Parathyroid adenoma (tissue), 2 donors: Measurements from ENCODE around the gene PCNT.

ENCODE experiments used
- H2AFZ ChIP-seq: fragments of 300-600 bp; sonication (generic); one replicate; pipeline ENCODE4 v1.7.0; 2017; ENCODE audit warnings: antibody characterized with exemption, mild to moderate bottlenecking
- H3K27ac ChIP-seq: fragments of 300-600 bp; sonication (generic); one replicate; pipeline ENCODE4 v1.7.0; 2017
- H3K27me3 ChIP-seq: fragments of 300-600 bp; sonication (generic); one replicate; pipeline ENCODE4 v1.7.0; 2017; ENCODE audit warnings: low read length; ENCODE audit not compliant: control insufficient read depth, insufficient read depth
- H3K36me3 ChIP-seq: fragments of 300-600 bp; sonication (generic); one replicate; pipeline ENCODE4 v1.7.0; 2017; ENCODE audit warnings: low read length; ENCODE audit not compliant: control insufficient read depth, insufficient read depth
- H3K4me1 ChIP-seq: fragments of 300-600 bp; sonication (generic); one replicate; pipeline ENCODE4 v1.7.0; 2017; ENCODE audit warnings: control low read depth
- H3K4me2 ChIP-seq: fragments of 300-600 bp; sonication (generic); one replicate; pipeline ENCODE4 v1.7.0; 2017; ENCODE audit warnings: low read length
- H3K4me3 ChIP-seq: fragments of 300-600 bp; sonication (generic); one replicate; pipeline ENCODE4 v1.7.0; 2017; ENCODE audit warnings: low read depth, low read length
- H3K79me2 ChIP-seq: fragments of 300-600 bp; sonication (generic); one replicate; pipeline ENCODE4 v1.7.0; 2017; ENCODE audit warnings: control low read depth
- H3K9ac ChIP-seq: fragments of 300-600 bp; sonication (generic); one replicate; pipeline ENCODE4 v1.7.0; 2017; ENCODE audit warnings: mild to moderate bottlenecking
- H3K9me3 ChIP-seq: fragments of 300-600 bp; sonication (generic); one replicate; pipeline ENCODE4 v1.7.0; 2017; ENCODE audit warnings: low read length; ENCODE audit not compliant: control insufficient read depth
- CTCF ChIP-seq: fragments of 300-600 bp; sonication (generic); IDR thresholded peaks from one replicate; pipeline ENCODE4 v1.7.0; 2017; ENCODE audit warnings: antibody characterized with exemption, mild to moderate bottlenecking
- donor health status: primary hyperparathyroidism.

The PCNT gene

GRCh38 chr21:46465651-46466050, 141.7 kb downstream of the PCNT start:
- H2AFZ ChIP-seq: no peak overlapping the region
- H3K4me3 ChIP-seq: no peak overlapping the region
- H3K36me3 ChIP-seq: no peaks in the 10 kb centered on the region
- no peaks in the 10 kb centered on the region for H3K4me1 ChIP-seq
- no peak overlapping the region for H3K4me2 ChIP-seq
- H3K27ac ChIP-seq: no peak overlapping the region
- H3K9me3 ChIP-seq: no peaks in the 10 kb centered on the region
- H3K79me2 ChIP-seq: no peaks in the 10 kb centered on the region
- no peak overlapping the region for H3K9ac ChIP-seq
- H3K27me3 ChIP-seq: no peaks in the 10 kb centered on the region
- TF ChIP-seq CTCF: no peak

- Histone ChIP-seq H3K27ac (no peak overlapping the region), H3K9me3 (no peaks in the 10 kb centered on the region), H3K27me3 (no peaks in the 10 kb centered on the region), H3K4me3 (no peak overlapping the region), H3K79me2 (no peaks in the 10 kb centered on the region), H3K4me2 (no peak overlapping the region), H3K4me1 (no peaks in the 10 kb centered on the region), H2AFZ (no peak overlapping the region), H3K9ac (no peak overlapping the region), H3K36me3 (no peaks in the 10 kb centered on the region)
- no peak for TF ChIP-seq CTCF
These were observed 144.3 kb downstream of the PCNT start for GRCh38 chr21:46468108-46468774.

- Histone ChIP-seq H3K79me2 (no peaks in the 10 kb centered on the region), H3K36me3 (no peaks in the 10 kb centered on the region), H3K4me2 (no peak overlapping the region), H3K9me3 (no peaks in the 10 kb centered on the region), H2AFZ (no peak overlapping the region), H3K27me3 (no peaks in the 10 kb centered on the region), H3K9ac (no peak overlapping the region), H3K4me1 (no peaks in the 10 kb centered on the region), H3K4me3 (no peak overlapping the region), H3K27ac (no peak overlapping the region)
- no peak for TF ChIP-seq CTCF
These were observed 145.3 kb downstream of the PCNT start for GRCh38 chr21:46469275-46469674.

DNA sequence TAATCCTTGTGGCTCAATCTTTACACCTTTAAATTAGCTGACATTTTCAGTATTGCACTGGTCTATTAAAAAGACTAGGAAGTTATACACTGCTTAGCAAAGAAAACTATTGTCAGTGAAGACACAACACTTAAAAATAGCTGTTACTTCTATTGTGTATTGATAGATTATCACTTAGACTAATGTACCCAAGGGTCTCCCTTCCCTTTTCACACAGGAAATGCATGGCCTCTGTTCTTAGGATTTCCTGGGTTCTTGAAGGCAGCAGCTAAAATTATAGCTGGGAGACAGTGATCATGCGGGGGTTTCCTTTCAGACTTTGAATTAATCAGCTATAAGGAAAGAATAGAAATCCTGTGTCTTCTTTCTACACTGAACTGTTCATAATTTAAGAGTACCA, 147.6 kb downstream of the PCNT start:
- Histone ChIP-seq H2AFZ (no peak overlapping the region), H3K79me2 (no peaks in the 10 kb centered on the region), H3K9ac (no peak overlapping the region), H3K36me3 (no peaks in the 10 kb centered on the region), H3K4me1 (no peaks in the 10 kb centered on the region), H3K4me2 (no peak overlapping the region), H3K27ac (no peak overlapping the region), H3K9me3 (no peaks in the 10 kb centered on the region), H3K4me3 (no peak overlapping the region), H3K27me3 (no peaks in the 10 kb centered on the region)
- TF ChIP-seq CTCF: no peak

- no peak overlapping the region for H3K27ac ChIP-seq
- TF ChIP-seq CTCF: no peak
- no peak overlapping the region for H3K4me3 ChIP-seq
- no peak overlapping the region for H3K9ac ChIP-seq
- no peaks in the 10 kb centered on the region for H3K27me3 ChIP-seq
- no peaks in the 10 kb centered on the region for H3K4me1 ChIP-seq
- H3K9me3 ChIP-seq: no peaks in the 10 kb centered on the region
- H3K79me2 ChIP-seq: no peaks in the 10 kb centered on the region
- H3K36me3 ChIP-seq: no peaks in the 10 kb centered on the region
- no peak overlapping the region for H2AFZ ChIP-seq
- no peak overlapping the region for H3K4me2 ChIP-seq
These were observed 148.3 kb downstream of the PCNT start for GRCh38 chr21:46472246-46472645.
